ENCODE measurements around the gene KRTAP19-2.

DNA sequence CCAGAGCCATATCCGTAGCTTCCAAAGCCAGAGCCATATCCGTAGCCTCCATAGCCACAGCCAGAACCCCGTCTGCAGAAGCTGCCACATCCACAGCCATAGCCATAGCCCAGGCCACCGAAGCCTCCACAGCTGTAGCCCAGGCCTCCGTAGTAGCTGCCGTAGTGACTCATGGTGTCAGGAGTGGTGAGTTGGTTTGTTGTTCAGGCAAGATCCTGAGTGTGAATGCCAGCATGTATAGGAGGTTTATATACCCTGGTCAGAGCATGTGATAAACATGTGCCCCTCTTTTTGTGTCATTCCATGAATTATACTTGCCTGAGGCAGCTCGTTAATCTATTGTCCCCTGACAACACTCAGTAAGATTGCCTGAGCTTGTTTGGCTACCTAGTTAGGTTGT is 7.1 kb downstream of the KRTAP19-2 start, which contains the start of gene KRTAP19-1:
- no peak for TF ChIP-seq POLR2A (IDR thresholded peaks at IDR 0.05)
- TF ChIP-seq, protein P1, sequence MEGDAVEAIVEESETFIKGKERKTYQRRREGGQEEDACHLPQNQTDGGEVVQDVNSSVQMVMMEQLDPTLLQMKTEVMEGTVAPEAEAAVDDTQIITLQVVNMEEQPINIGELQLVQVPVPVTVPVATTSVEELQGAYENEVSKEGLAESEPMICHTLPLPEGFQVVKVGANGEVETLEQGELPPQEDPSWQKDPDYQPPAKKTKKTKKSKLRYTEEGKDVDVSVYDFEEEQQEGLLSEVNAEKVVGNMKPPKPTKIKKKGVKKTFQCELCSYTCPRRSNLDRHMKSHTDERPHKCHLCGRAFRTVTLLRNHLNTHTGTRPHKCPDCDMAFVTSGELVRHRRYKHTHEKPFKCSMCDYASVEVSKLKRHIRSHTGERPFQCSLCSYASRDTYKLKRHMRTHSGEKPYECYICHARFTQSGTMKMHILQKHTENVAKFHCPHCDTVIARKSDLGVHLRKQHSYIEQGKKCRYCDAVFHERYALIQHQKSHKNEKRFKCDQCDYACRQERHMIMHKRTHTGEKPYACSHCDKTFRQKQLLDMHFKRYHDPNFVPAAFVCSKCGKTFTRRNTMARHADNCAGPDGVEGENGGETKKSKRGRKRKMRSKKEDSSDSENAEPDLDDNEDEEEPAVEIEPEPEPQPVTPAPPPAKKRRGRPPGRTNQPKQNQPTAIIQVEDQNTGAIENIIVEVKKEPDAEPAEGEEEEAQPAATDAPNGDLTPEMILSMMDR (IDR thresholded peaks at IDR 0.05): no peak
